ENCODE data around the gene PFKL.

PFKL gene

GRCh38 chr21:44328242-44328895 lies 28.5 kb downstream of the PFKL start:
- DNase-seq (ENCODE audit: low read depth) = no peak
- no peak for TF ChIP-seq CTCF (IDR thresholded peaks at IDR 0.05; ENCODE audit: low read depth, low read length, missing control alignments)
- H3K4me3 ChIP-seq (ENCODE audit: low read depth, low read length) = no peak overlapping the region

DNA sequence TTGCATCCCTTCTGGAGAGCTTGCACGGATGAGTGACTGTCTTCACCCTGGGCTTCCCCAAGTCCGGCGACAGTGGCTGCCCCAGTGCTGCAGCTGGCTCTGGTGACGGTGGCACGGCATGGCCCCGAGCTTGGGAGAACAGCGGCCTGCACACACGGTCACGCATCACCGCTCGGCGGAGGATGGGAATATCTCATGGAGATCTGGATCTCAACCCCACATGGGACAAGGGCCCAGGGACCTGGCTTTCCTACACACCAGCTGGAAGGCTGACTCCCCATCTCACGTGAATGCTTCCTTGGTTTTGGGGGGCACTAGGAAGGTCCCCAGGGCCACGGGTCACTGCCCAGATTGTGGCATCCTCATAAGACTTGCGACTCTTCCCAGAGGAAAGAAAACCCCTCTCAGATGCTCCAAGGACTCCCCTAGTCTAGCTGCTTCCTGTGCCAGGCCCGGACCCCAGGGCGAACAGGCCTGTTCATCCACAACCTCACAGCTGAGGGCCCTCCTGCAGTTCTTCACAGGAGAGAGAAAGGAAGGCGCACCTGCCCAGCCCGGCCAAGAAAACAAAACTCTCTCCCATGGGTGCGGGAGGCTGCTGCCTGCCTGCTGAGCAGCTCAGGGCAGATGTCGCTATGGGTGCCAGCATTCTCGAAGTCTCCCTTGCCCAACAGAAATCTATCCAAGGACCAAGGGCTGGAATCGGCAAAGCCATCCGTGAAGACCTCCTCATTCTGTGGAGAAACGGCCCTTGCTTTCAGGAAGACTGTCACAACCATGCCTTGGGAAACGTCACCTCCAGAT lies 29.4 kb downstream of the PFKL start:
- TF ChIP-seq CTCF (IDR thresholded peaks at IDR 0.05; ENCODE audit: low read depth, low read length, missing control alignments) = no peak
- H3K4me3 ChIP-seq (ENCODE audit: low read depth, low read length) = no peak overlapping the region
- DNase-seq (ENCODE audit: low read depth) = no peak

DNA sequence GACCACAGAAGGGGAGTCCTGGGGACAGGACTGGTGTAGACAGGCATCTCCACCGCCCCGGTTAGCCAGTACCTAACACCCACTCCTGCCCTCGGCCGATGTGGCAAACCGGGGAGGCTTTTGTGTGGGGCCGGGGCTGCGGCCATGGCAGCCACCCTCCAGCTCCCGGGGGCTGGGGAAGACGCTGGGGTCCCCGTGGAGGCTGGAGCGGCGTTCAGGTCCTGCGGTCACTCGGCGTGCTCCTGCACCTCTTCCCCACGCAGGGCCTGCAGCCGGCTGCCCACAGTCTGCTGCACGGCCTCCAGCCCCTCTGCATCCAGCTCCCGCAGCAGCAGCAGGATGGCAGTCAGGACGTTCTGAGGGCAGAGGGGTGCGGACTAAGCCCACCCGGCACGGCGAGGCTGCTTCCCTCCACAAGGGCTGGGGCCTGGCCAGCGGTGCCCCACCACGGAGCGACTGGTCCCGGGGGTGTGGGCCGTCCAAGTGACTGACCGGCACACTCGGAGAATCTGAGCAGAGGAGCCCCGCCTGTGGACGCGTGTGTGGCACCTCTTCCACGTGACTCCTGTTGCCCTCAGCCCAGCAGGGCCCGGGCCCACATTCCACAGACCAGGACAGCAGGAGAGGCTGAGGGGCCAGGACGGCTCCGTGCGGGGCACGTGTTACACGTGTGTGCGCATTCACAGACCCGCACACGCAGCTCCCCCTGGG lies 30.3 kb downstream of the PFKL start:
- no peak overlapping the region for H3K4me3 ChIP-seq (ENCODE audit: low read depth, low read length)
- no peak for DNase-seq (ENCODE audit: low read depth)
- no peak for TF ChIP-seq CTCF (IDR thresholded peaks at IDR 0.05; ENCODE audit: low read depth, low read length, missing control alignments)

- no peak for DNase-seq (ENCODE audit: low read depth)
- no peak overlapping the region for H3K4me3 ChIP-seq (ENCODE audit: low read depth, low read length)
- TF ChIP-seq CTCF (IDR thresholded peaks at IDR 0.05; ENCODE audit: low read depth, low read length, missing control alignments) = no peak
Observed at GRCh38 chr21:44330698-44331097, 30.8 kb downstream of the PFKL start.

DNA sequence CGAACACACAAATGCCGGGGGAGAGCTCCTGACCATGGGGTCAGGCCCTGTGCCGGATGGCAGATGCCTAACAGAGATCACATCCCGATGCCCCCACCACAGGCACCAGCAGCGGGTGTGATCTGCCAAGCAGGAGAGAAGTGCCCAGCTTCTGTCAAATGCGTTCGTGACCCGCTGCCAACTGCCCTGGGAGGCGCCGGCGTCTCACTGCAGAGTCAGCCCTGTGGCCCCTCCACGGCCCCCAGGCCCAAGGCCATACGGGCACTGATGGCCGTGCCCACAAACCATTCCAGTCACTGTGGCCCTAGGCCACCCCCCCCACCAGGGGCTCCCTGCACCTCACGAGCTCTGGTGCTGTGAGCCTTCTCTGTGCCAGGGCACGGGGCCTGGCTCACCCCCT lies 31.4 kb downstream of the PFKL start:
- DNase-seq (ENCODE audit: low read depth) = no peak
- H3K4me3 ChIP-seq (ENCODE audit: low read depth, low read length) = no peak overlapping the region
- no peak for TF ChIP-seq CTCF (IDR thresholded peaks at IDR 0.05; ENCODE audit: low read depth, low read length, missing control alignments)

DNA sequence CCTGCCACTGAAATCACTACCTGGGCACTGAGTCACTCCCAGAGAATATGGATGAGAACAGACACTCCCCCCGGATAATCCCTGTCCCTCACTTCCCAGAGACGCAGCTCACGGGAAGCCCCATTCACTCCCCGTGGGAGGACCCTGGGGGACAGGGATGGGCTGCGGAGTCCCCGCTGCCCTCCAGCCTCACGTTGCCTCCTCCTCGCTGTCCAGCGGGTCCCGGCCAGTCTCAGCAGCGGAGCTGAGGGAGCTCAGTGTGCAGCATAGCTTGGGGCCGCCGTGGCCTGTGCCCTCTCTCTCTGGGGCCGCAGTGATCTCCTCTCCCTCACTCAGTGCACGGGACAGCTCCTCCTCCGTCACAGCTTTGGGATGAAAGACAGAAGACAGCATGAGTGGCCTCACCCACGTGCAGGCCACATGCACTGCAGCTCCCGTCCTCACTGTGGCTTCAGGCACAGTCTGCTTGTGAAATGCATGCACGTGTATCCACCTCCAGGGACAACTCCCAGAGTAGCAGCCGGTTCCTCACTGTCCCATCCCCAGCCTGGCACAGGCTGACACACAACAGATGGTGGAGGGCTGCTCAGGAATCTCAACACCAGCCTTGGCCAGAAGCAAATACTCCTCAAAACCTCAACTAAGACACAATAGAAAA lies 31.9 kb downstream of the PFKL start:
- no peak for DNase-seq (ENCODE audit: low read depth)
- H3K4me3 ChIP-seq (ENCODE audit: low read depth, low read length) = no peak overlapping the region
- TF ChIP-seq CTCF (IDR thresholded peaks at IDR 0.05; ENCODE audit: low read depth, low read length, missing control alignments) = no peak
